ENCODE measurements around the gene SLC24A4. TPM values are rescaled to one million over a fixed set of nuclear protein-coding genes. Genes with fewer than 3 reads are reported as not detected.
A peak's percentile ranks its signal among the peaks of the same experiment; 100 is the strongest.

SLC24A4 gene
- total and polyA plus RNA-seq, 12 donors: 0.08 to 0.74 (median 0.24) TPM

- Histone ChIP-seq H3K27ac (no peak overlapping the region), H3K36me3 (no peaks in the 10 kb centered on the region), H3K27me3 (peaks cover 0 to 26% (median 10%) of the 10 kb centered on the region in 7 donors), H3K9me3 (peaks cover 0 to 5% (median 0%) of the 10 kb centered on the region in 11 donors), H3K4me3 (no peak overlapping the region), H3K4me1 (no peaks in the 10 kb centered on the region)
- DNase-seq: no peak
- intact Hi-C loops (cut with DNase I): no loop called here
- WGBS, 2 donors: 89 to 92% methylated on average over 6 of the region's 6 CpGs
- ATAC-seq: no peak
- TF ChIP-seq CTCF (IDR thresholded peaks at IDR 0.05): no peak
Measured at GRCh38 chr14:92341791-92342190, 18.8 kb downstream of the SLC24A4 start.

- H3K36me3 ChIP-seq: no peaks in the 10 kb centered on the region
- H3K4me1 ChIP-seq: no peaks in the 10 kb centered on the region
- DNase-seq (no peak), ATAC-seq (no peak)
- TF ChIP-seq CTCF (IDR thresholded peaks at IDR 0.05): no peak
- intact Hi-C loops (cut with DNase I): no loop called here
- 56 to 66% methylated on average over 5 of the region's 5 CpGs for WGBS, 2 donors
- peaks cover 0 to 23% (median 0%) of the 10 kb centered on the region in 7 donors for H3K27me3 ChIP-seq
- H3K4me3 ChIP-seq: no peak overlapping the region
- no peak overlapping the region for H3K27ac ChIP-seq
- H3K9me3 ChIP-seq: peaks cover 0 to 5% (median 0%) of the 10 kb centered on the region in 11 donors
Measured at GRCh38 chr14:92348154-92348553, 25.2 kb downstream of the SLC24A4 start.

- 80 to 92% methylated on average over 1 of the region's 1 CpG for WGBS, 2 donors
- H3K4me1 ChIP-seq: no peaks in the 10 kb centered on the region
- H3K9me3 ChIP-seq: no peaks in the 10 kb centered on the region
- H3K27me3 ChIP-seq: peaks cover 0 to 30% (median 7%) of the 10 kb centered on the region in 7 donors
- intact Hi-C loops (cut with DNase I): no loop called here
- H3K4me3 ChIP-seq: no peak overlapping the region
- no peak for DNase-seq
- ATAC-seq: no peak
- no peak for TF ChIP-seq CTCF (IDR thresholded peaks at IDR 0.05)
- no peak overlapping the region for H3K27ac ChIP-seq
- H3K36me3 ChIP-seq: no peaks in the 10 kb centered on the region
Measured at GRCh38 chr14:92351750-92352149, 28.8 kb downstream of the SLC24A4 start.

- peak in 4 of 9 donors; percentile 10 to 46 (median 16) for TF ChIP-seq CTCF (IDR thresholded peaks at IDR 0.05)
- Histone ChIP-seq H3K4me3 (no peak overlapping the region), H3K4me1 (no peaks in the 10 kb centered on the region), H3K9me3 (no peaks in the 10 kb centered on the region), H3K36me3 (no peaks in the 10 kb centered on the region), H3K27me3 (peaks cover 0 to 30% (median 7%) of the 10 kb centered on the region in 7 donors), H3K27ac (no peak overlapping the region)
- ATAC-seq (no peak), DNase-seq (no peak)
- intact Hi-C loops (cut with DNase I): no loop called here
- 44 to 45% methylated on average over 9 of the region's 9 CpGs for WGBS, 2 donors
Measured at GRCh38 chr14:92352158-92352985, 29.4 kb downstream of the SLC24A4 start.

Measured in heart right ventricle (tissue), 16 donors.